Stimulated activated CD4-positive, alpha-beta T cell treated with anti-CD3 and anti-CD28 coated beads, Interleukin-4, amount 100 ng/mL, for 4 hours (primary cell): ENCODE data around the gene CLK4.

Source experiments
- DNase-seq, 2 experiments: peaks; one replicate each; pipeline ENCODE4 v3.0.0-alpha.2; 2020

The CLK4 gene

GRCh38 chr5:178632285-178632684 is 5.4 kb upstream of the CLK4 start:
- DNase-seq: no peak

- DNase-seq: no peak
These were observed 4.1 kb upstream of the CLK4 start for GRCh38 chr5:178630951-178631350.

GRCh38 chr5:178630475-178630930 is 3.7 kb upstream of the CLK4 start:
- DNase-seq: no peak

GRCh38 chr5:178627259-178627598 is 379 bp upstream of the CLK4 start:
- DNase-seq: no peak

- DNase-seq: no peak
These were observed 969 bp downstream of the CLK4 start for GRCh38 chr5:178625679-178626483.

GRCh38 chr5:178624631-178625546 is 2.0 kb downstream of the CLK4 start:
- no peak for DNase-seq

GRCh38 chr5:178622679-178623247 is 4.1 kb downstream of the CLK4 start:
- DNase-seq: no peak

GRCh38 chr5:178619390-178619789 is 7.5 kb downstream of the CLK4 start:
- DNase-seq: no peak

- no peak for DNase-seq
These were observed 14.6 kb downstream of the CLK4 start for GRCh38 chr5:178612299-178612698.

GRCh38 chr5:178606269-178606668 is 20.6 kb downstream of the CLK4 start:
- DNase-seq: no peak

GRCh38 chr5:178605788-178606187 is 21.1 kb downstream of the CLK4 start:
- no peak for DNase-seq

GRCh38 chr5:178602752-178603151 is 24.1 kb downstream of the CLK4 start:
- no peak for DNase-seq

- DNase-seq: no peak
These were observed 31.1 kb downstream of the CLK4 start for GRCh38 chr5:178595750-178596149.

GRCh38 chr5:178595150-178595549 is 31.7 kb downstream of the CLK4 start:
- DNase-seq: no peak

- DNase-seq: no peak
These were observed 35.9 kb downstream of the CLK4 start for GRCh38 chr5:178590924-178591423.

- DNase-seq: peak; percentile 39 to 42
These were observed 36.5 kb downstream of the CLK4 start, which contains the start of gene COL23A1 for GRCh38 chr5:178590141-178590923. Gene COL23A1, minus strand, starts transcription at chr5:178590393.

GRCh38 chr5:178589180-178590140 is 37.4 kb downstream of the CLK4 start:
- peak in 1 of 2 experiments; percentile 5 for DNase-seq

- DNase-seq: no peak
These were observed 38.1 kb downstream of the CLK4 start for GRCh38 chr5:178588769-178589168.

- DNase-seq: no peak
These were observed 38.9 kb downstream of the CLK4 start for GRCh38 chr5:178587763-178588611.

- no peak for DNase-seq
These were observed 40.5 kb downstream of the CLK4 start for GRCh38 chr5:178586396-178586795.
